GM10248 (cell line): ENCODE measurements around the gene HOXA3.
A peak's percentile ranks its signal among the peaks of the same experiment; 100 is the strongest.

Source experiments
- CTCF ChIA-PET: fragments of 300-600 bp; sonication (Branson Sonifier 250); formaldehyde crosslinking; extraction: SDS; loops from one replicate; lab custom pipeline; 2021; ENCODE audit warnings: antibody characterized with exemption; lab: Yijun Ruan, JAX
- POLR2A ChIA-PET: fragments of 350-650 bp; sonication (Branson Sonifier 250); formaldehyde crosslinking; extraction: SDS; loops from one replicate; lab custom pipeline; 2020; ENCODE audit warnings: antibody characterized with exemption; lab: Yijun Ruan, JAX
- DNase-seq: peaks from one replicate; pipeline ENCODE4 v3.0.0; 2012; ENCODE audit errors: extremely low spot score
- CTCF ChIP-seq: IDR thresholded peaks from 2 replicates; pipeline ENCODE4 v1.5.1; 2012; ENCODE audit warnings: mild to moderate bottlenecking, low read depth; ENCODE audit errors: extremely low read depth, missing control alignments, control extremely low read depth

The HOXA3 gene

GRCh38 chr7:27143950-27144780 is 8.2 kb downstream of the HOXA3 start:
- CTCF ChIA-PET: interaction anchor here (1.0 to 1.8 kb wide), 8 partner anchors 9 to 462 kb away, joined by 3 to 6 read pairs (median 4); no protein-coding TSS in a partner anchor
- POLR2A ChIA-PET: no interaction called here
- no peak for DNase-seq

DNA sequence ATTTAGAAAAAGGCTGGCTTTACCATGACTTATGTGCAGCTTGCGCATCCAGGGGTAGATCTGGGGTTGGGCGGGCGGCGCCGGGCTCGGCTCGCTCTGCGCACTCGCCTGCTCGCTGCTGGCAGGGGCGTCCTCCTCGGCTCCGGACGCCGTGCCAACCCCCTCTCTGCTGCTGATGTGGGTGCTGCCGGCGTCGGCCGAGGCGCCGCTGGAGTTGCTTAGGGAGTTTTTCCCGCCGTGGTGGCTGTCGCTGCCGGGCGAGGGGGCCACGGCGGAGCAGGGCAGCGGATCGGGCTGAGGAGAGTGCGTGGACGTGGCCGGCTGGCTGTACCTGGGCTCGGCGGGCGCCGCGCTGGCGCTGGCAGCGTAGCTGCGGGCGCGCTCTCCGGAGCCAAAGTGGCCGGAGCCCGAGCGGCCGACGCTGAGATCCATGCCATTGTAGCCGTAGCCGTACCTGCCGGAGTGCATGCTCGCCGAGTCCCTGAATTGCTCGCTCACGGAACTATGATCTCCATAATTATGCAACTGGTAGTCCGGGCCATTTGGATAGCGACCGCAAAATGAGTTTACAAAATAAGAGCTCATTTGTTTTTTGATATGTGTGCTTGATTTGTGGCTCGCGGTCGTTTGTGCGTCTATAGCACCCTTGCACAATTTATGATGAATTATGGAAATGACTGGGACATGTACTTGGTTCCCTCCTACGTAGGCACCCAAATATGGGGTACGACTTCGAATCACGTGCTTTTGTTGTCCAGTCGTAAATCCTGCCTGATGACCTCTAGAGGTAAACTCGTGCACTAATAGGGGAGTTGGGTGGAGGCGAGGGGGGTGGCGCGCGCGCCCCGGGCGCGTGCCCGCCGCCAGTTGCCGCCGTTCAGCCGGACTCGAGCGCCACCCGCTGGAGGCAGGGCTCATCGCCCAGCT is 9.1 kb downstream of the HOXA3 start, which contains the start of gene HOXA5:
Gene HOXA5, minus strand, starts transcription at position 659 of the 927 bp plus-strand sequence. Its CDS starts 74 bp downstream, at position 585.
- ChIA-PET CTCF (interaction anchor here (1.0 to 1.8 kb wide), 9 partner anchors 8 to 461 kb away, joined by 3 to 6 read pairs (median 4); no protein-coding TSS in a partner anchor), POLR2A (no interaction called here)
- TF ChIP-seq CTCF: peak; percentile 2
- no peak for DNase-seq

More at GRCh38 chr7:27143950-27144780, 8.2 kb downstream of the HOXA3 start:
- no peak for TF ChIP-seq CTCF

- DNase-seq: no peak
- POLR2A ChIA-PET: no interaction called here
- no peak for TF ChIP-seq CTCF
- CTCF ChIA-PET: interaction anchor here (1.2 kb wide), 1 partner anchor 11 kb away, joined by 4 read pairs; no protein-coding TSS in a partner anchor
Measured at GRCh38 chr7:27142580-27143022, 9.8 kb downstream of the HOXA3 start.

- DNase-seq: no peak
- ChIA-PET CTCF (interaction anchor here (0.9 to 1.2 kb wide), 3 partner anchors 12 to 772 kb away, joined by 3 to 4 read pairs (median 4); no protein-coding TSS in a partner anchor), POLR2A (no interaction called here)
- TF ChIP-seq CTCF: no peak
Measured at GRCh38 chr7:27141923-27142579, 10.3 kb downstream of the HOXA3 start.

DNA sequence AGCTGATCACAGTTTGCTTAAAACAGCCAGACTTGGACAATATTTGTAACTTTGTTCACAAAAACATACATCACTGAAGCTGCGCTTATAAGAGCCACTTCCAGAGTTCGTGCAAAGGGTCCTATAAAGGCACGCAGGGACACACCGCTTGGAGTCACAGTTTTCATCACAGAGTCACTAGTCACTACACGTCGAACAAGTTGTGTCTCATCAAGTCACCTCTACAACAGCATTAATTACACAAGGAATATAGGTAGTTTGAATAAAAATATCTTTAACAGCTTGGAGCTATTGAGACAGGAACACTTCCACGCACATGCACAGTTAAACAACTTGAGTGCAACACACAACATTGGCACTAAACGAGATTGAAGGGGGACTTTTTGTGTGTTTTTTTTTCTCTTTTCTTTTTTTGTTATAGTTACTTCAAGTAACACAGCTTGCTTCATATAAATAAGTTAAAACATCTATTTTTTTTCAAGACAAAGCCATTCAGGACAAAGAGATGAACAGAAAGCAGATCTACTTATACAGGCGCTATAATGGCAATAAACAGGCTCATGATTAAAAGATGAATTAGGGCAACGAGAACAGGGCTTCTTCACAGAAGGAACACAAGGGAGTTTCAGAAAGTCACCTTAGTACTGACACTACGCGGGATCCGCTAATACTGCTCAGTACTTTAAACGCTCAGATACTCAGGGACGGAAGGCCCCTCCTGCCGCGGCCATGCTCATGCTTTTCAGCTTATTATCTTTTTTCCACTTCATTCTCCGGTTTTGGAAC is 11.1 kb downstream of the HOXA3 start:
- no peak for DNase-seq
- ChIA-PET CTCF (interaction anchor here (0.9 to 1.1 kb wide), 2 partner anchors 20 to 771 kb away, joined by 3 to 4 read pairs; no protein-coding TSS in a partner anchor), POLR2A (no interaction called here)
- no peak for TF ChIP-seq CTCF
